T follicular helper cell (primary cell): Measurements from ENCODE around the gene CLIC6.

Source experiments
- DNase-seq: peaks from one replicate; pipeline ENCODE4 v3.0.0-alpha.2; 2020; ENCODE audit warnings: low read depth

The CLIC6 gene

DNA sequence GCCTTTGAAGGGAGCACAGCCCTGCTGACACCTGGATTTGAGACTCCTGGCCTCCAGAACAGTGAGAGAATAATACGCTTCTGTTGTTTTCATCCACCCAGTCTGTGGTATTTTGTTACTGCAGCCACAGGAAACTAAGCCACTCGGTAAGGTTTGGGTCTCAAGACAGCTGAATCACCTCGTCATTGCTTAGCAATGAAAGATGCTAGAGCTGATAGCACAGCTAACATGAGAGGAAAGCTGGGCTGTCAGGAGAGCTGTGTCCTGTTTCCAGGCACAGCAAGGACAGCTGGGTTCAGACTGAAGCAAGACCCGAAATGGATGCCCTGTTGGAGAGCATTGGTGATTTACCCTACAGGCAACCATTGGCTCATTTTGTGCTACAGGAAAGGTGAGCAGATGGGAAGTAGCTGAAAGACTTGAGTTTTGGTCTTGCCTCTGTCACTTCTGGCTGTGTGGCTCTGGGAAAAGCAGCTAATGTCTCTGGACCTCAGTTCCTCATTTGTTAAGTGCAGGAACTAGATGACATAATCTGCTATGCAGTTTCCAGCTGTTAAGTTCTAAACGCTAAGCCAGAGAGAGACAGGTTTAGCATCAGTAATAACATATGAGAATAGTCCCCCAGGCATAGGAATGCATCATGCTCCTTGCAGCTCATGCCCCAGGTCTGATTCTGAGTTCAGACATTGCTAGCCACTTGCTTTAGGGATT is 58.0 kb downstream of the CLIC6 start:
- no peak for DNase-seq

DNA sequence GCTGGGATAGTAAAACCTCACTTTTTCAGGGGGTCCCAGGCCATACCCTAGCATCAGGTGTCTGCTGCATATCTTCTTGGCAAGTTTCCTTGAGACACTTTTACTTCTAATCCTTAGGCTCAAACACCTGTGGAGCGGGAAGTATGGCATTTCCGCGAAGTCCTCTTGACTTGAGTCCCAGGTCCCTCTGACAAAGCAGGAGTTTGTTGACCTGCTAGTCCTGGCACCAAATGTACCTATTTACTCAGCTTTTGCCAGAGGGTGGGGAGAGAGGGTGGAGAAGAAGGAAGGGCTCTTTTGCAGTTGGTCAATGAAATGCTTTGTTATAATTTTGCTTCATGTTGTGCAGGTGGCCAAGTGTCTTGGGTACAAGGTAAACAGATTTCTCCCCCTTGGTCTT is 59.7 kb downstream of the CLIC6 start:
- DNase-seq, result no peak

DNA sequence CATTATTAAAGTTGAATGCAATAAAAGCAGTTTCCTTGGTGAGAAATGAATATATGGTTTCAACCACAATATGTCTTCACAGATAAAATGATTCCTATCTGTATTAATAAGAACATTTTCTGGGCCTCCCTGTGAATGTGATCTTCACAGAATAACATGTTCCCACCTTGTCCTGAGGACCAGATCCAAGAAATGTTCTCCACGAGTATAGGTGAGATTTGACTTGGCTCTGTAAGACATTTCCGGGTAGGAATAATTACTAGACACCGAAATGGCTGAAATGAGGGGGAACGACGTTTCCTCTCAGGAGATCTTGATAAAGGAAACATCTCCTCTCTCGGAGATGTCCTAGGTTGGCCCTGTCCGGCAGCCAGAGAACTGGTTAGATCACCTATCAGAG is 61.4 kb downstream of the CLIC6 start:
- DNase-seq, result no peak

DNA sequence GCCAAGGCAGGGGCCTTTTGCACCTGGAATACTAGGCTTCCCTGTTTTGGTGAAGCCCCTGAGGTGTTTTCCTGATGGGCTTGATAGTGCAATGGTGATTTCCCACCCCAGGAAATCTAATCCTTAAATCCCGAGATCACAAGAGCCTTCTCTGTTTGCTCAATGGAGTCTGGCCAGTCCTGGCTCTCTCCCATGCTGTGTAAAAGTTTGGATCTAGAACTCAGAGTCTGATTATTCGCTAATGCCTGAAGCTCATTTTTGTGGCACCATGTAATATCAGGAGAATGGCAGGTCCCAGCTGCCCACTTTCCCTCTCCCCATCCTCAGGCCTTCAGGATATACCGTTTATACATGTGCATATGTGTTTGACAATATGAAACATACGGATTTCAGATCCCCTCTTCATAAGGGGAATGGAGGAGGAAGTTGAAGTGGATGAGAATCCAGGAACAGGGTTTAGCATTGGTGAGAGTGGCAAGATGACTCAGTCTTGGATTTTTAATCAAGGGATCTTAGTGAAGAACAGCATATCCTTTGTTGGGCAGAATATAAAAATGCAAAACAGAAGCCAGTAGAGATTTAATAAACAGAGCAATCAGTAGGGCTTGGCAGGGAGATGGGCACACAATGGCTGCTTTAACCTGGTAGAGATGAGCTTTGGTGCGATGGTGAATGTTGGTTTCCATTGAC is 62.1 kb downstream of the CLIC6 start:
- no peak for DNase-seq

DNA sequence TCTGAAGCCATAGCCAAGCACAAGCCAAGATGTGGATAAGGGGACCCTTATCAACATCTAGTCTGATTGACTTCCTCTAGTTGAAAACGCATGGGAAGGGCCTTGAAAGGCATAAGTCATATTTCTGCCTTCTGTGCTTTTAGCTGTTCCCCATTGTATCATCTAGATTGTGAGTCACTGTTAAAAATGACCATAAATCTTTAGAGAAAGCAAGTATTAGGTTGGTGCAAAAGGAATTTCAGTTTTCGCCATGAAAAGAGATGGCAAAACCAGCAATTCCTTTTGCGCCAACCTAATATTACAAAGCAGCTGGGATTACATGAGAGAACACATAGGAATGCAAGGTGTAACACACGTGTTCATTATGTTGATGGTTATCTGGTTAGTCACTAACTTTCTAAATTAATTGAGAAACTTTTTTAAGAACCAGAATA is 63.6 kb downstream of the CLIC6 start:
- DNase-seq, result no peak

DNA sequence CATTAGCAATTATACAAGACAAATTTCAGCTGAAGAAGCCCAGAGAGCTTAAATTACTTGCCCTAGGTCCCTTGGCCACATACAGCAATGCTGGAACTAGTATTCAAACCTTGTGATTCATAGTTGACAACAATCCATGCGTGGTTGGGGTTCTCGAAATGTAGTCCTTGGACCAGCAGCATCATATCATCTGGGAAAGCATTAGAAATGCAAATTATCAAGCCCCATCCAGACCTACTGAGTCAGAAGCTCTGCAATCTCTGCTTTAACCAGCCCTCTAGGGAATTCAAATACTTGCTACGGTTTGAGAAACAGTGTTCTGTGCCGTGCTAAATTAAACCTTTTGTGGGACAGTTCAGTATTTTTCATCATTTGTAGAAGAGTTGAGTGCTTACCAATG is 65.1 kb downstream of the CLIC6 start:
- no peak for DNase-seq

DNA sequence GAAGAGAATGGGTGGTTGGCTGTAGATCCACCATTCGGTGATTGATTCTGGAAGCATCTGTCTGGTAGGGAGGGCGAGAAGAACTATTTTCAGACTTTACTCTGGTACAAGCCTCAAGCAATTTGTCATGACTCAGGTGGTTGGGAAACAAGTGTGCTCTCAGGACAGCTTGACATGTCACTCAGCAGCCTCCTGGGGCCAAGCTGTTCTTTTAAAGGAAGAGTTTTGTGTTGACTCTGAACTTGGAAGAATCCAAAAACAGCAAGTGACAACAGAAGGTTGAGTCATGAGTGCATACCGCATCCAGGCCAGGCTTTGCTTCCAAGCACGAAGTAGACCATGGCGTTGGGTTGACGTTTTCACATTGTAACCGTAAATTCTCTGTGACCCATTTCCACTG is 65.9 kb downstream of the CLIC6 start:
- DNase-seq, result no peak

DNA sequence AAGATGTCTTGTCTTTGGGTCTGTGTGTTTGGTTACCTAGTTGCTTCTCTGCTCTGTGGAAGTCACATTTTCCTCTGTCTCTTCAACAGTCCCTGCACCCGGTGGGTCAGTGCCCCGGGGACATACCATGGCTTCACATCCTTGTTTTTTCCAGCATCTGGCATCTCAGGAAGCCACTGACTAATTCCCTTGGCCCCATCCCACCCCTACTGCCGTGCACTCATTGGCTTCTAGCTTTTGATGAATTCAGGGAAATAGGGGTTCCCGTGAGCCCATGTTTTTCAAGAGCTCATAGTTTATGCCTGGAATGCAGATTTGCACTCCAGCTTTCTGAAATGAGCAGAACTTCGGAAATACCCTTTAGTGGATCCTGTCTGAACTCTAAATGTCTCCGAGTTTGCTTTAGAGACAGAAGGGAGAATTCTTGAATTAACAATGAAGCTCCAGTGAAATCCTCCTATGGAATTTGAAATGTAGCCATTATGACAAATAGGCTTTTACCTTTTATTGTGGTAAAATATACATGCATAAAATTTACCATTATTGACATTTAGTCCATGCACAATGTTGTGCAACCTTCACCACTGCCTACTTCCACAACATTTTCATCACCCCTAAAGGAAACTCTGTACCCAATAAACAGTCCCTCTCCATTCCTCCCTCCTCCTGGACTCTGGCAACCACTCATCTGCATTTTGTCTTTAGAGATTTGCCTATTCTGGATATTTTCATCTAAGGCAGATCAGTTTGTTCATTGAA is 67.5 kb downstream of the CLIC6 start:
- DNase-seq, result no peak

DNA sequence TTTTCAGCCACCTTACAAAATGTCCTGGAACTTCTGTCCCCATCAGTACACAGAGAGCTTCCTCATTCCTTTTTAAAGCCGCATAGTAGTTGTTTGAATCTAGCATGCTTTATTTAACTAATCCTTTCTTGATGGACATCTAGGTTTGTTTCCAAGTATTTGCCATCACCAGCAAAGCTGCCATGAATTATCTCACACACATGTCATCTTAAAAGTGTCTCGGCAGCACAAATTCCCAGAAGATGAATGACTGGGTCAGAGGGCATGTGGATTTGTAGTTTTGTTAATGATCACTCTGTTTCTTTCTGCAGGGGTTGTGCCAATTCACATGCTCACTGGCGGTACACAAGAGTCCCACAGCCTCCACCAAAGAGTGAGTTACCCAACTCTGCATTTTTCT is 68.3 kb downstream of the CLIC6 start:
- no peak for DNase-seq

DNA sequence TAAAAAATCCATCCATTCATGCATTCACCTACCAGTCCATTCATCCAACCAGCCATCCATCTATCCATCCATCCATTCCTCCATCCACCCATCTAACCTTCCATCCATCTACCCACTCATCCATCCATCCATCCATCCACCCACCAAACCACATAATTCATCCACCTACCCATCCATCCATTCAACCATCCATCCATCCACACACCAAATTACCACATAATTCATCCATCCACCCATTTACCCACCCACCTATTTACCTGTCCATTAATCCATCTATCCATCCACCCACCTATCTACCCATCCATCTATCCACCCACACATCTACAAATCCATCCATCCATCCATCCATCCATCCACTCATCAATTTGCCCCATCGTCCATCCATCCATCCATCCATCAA is 71.4 kb downstream of the CLIC6 start:
- no peak for DNase-seq

DNA sequence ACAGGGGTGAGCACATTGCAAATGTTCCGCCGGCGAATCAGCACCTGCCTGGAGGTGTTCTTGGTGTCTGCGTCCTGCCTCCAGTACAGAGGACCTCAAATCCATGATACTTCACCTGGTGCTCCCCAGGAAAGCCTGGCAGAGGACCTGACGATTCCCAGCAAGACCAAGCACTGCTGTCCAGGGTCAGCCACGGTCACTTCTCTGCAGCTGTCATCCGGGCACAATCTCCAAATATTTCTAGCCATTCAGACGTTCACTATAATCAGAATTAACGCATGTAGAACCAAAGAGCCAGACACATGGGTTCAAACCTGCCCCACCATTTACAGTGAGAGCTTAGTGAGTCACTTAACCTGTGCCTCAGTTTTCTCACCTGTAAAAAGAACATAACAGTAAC is 74.5 kb downstream of the CLIC6 start:
- no peak for DNase-seq

DNA sequence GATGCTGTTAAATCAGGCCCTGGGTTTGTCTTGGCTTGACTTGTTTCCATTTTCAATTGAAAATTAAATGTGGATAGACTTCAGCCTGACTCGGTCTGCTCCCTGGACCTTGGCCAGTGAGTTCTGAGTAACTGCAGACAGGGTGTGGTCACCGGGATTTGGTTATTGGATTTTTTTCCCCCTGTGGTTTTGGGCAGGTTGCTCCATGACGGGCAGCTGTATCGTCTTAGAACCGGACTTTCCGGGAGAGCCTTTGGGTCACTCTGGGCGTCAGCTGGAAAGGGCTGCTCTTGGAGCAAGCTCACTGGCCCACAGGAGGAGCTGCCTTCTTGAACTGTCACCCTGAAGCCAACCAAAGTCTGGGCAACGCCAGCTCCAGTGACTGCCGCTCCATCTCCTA is 75.0 kb downstream of the CLIC6 start:
- no peak for DNase-seq

DNA sequence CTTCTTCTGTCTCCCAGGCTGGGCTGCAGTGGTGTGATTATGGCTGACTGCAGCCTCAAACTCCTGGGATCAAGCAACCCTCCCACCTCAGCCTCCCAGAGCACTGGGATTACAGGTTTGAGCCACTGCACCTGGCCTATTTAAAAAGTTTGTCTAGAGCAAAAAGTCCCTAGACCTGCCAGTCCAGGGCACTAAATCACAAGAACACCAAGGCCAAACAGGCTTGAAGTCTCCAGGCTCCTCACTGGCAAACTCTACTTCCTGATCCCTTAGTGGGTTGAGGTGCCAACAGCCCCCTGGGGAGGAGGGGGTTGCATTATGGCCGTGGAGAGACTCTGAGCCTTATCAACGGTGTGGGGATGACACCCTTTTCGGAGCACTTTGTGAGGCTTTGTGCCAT is 76.0 kb downstream of the CLIC6 start:
- DNase-seq, result no peak

DNA sequence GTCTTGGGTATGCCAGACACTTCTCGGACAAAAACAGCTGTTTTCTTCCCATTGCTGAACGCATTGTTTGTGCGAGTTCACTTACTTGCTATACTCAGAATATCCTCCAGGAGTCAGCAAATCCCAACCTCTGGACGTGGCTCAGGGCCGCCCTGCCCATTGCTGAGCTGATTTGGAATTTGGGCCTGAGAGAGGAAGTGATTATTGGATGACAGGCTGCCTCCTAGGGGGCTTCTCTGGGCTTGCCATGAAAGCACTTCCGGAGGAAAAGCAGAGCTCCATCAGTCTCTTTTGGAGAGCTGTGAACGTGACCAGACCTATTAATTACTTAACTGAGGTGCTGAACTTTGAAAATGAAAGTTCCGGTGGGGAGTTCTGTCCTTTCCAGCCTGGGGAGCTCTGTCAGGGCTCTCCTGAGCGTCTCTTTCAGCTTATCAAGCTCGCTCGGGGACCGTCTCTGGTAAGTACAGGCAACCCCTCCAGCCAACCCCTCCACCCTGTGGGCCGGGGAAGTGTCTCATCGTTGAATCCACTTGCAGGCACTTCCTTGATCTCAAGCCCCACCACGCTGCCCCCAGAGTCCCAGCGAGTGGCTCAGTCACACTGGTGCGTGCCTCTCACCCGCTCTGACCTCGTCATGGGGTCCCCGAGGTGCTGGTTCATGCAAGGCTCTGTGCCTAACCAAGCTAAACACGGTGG is 76.9 kb downstream of the CLIC6 start:
- peak; percentile 18 for DNase-seq

DNA sequence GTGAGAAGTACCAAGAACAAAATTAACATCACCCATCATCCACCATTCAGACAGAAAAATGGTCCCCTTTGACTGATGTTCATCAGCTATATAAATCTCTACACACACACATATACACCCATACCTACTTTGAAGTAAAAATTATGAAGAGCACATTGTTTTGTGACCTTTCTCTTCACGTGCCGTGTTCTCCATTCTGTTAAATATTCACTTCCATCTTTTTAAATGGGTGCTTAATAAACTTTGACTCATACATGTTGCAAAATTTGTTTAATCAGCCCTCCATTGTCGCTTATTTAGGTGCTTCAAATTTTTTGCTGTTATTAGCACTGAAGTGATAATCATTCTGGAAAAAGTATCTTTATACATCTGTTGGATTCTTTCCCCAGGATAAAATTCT is 80.1 kb downstream of the CLIC6 start:
- no peak for DNase-seq

DNA sequence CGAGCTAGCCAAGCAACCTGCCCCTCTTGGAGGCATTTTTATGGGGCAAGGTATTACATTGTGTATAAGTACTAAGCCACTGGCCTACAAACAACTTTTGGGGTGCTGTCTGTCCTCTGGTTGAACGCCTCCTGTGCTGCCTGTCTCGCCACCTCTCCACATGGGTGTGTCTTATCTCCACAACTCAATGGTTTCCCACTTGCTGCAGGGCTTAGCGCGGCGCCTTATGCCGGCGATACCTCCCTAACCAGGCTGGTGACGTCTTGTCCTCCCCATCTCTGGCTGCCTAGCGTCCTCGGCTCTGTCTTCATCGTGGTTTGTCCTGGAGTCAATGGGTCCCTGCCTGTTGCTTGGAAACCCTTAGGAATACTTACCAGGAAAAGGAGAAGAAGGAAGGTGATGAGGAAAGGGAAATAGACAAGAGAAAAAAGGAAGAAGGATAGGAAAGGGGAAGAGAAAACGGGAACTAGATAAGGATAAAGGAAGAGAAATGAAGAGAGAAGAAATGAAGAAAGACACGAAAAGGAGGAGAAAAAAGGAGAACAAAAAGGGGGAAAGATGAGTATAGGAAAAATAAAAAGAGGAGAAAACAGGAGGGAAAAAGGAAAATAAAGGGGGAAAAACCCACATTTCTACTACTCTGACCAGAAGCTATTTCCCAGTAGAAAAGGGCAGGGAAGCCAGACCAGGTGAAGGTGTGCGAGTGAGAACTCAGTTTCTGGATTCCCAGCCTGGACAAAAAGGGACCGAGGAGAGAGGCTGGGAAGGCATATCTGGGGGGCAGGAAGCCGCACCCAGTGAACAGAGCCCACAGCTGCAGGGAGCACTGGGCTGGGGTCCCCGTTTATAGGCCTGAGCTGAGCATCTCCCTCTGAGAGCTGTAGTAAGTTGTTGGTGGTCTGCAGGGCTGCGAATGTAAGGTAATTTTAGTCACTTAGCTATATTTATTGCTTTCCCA is 86.2 kb downstream of the CLIC6 start:
- DNase-seq, result no peak

DNA sequence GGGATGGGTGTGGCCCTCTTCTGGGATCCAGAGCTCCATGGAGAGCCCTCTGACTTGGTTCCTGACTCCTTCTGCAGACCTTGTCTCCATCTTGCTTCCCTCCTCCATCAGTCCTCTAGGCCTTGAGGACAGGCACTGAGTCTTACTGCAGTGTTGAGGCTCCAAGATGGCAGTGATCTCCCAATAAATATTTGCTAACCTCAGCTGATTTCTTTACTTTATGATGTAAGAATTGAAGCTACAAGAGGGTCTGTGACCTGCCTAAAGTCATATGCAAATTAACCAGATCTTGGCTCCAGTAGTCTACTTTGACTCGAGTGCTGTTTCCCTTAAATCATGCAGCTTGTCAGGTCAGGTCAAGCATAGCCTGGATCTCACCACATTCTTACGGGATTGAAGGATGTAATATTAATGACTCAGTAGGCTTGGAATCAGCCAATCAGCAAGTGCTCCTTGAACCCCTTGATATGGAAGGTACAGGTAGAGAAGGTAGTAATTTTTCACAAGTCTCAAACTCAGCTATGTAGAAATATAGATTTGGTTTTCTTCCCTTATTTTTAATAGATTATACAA is 93.0 kb downstream of the CLIC6 start:
- no peak for DNase-seq

DNA sequence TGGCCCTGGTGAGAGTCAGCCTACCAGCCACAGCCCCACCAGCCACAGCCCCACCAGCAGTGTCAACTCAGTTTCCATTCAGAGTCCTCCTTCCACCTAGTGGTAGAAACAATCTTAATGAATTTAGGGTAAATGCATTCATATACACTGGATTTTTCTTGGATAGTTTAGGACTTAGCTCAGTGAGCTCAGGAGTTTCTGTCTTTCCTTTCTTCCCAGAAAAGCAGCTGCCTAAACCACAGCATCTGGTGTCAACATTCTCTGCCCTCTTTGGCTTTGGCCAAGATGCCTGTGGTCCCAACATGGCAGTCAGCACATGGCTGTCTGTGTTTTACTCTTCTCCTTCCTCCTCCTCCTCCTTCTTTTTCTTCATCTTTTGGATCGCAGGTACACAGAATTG is 94.0 kb downstream of the CLIC6 start:
- no peak for DNase-seq

DNA sequence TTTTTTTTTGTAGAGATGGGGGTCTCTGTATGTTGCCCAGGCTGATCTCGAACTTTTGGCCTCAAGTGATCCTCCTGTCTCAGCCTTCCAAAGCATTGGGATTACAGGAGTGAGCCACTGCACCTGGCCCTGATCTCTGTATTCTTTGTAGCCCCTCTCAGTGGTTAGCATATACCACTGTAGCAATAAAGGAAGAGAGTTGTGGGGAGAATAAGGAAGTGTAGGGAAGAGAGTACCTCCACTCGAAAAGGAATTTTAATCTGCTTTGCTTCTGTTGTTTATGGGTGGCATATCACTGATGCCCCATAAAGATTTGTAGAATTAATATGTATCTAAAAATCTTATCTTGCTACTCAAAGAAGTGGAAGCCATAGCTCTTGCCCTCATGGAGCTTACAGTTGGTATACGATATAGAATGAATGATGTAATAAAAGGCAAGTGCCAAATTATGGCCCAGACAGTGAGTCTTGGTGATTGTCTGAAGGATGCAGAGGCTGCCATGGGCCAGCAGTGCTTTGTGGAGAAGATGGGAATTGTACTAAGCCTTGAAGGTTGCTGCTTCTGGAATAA is 96.0 kb downstream of the CLIC6 start:
- no peak for DNase-seq

DNA sequence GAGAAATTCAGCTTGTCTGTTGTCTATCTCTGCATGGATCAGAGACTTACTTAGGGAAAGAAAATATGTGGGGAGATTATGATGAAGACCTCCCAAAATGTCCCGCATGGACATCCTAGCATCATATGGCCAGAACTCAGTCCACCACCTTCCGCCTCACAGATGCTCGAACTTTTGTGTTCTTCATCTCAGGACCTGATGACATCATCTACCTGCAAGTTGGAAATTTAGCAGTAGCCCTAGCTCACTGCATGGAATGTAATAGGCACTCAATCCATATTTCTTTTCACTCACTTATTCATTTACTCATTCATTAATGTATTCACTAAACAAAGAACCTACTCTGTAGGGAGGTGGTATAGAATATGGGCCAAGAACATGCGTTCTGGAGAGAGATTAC is 96.8 kb downstream of the CLIC6 start:
- DNase-seq, result no peak

DNA sequence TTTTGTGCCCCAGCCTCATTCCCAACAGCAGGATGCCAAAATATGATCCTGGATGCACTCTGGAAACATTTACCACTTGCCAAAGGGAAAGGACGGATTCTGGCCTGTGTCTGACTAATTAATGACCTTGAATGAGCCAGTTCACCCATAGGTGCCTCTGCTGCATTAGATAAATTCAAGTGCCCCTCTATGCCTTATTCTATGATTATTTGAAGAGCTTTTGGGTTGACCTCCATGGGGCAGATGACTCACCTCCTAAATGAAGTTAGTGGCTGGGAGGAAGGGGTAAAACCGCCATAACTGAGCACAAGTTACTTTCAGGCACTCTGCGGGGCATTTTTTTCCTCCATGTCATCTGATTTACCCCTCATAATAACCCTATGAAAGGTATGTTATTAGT is 98.1 kb downstream of the CLIC6 start:
- no peak for DNase-seq
